HCT116 (cell line): ENCODE data around the gene ARHGEF17. TPM values are rescaled to one million over a fixed set of nuclear protein-coding genes. Genes with fewer than 3 reads are reported as not detected.

Experiments
- ATAC-seq: fragments of 200-7000 bp; cut with Tn5 transposase; 2 replicates; pipeline ENCODE4 v1.9.1; 2020; ENCODE audit warnings: mild to moderate bottlenecking, moderate library complexity
- BruUV-seq: library from RNA; stranded (reverse); fragments of 400-500 nt; replicated peaks from 2 replicates; lab custom pipeline; 2021; lab: Mats Ljungman, UMichigan
- CTCF ChIA-PET: fragments of 300-600 bp; sonication (Branson Sonifier 250); formaldehyde crosslinking; loops from one replicate; lab custom pipeline; 2021; ENCODE audit warnings: antibody characterized with exemption; lab: Charles Lee
- POLR2A ChIA-PET: fragments of 300-600, 350-600 bp; sonication (Branson Sonifier 250); formaldehyde crosslinking; loops from one replicate; lab custom pipeline; 2021; ENCODE audit warnings: antibody characterized with exemption; lab: Charles Lee
- RAD21 ChIA-PET, 2 experiments: fragments of 300-600 bp; sonication (Branson Sonifier 250); formaldehyde crosslinking; loops; one replicate each; lab custom pipeline; 2023; ENCODE audit warnings: low total read pairs in 2 of 2; ENCODE audit not compliant: uncharacterized antibody in 2 of 2, unreplicated experiment in 2 of 2, low non-redundant PET in 1 of 2; lab: Charles Lee
- DNase-seq: peaks from one replicate; pipeline ENCODE4 v3.0.0-alpha.2; 2010; ENCODE audit warnings: low read depth, low spot score
- H2AFZ ChIP-seq: fragments of 200-600 bp; shearing (Covaris generic), sonication (generic); 2 replicates; pipeline ENCODE4 v1.6.1; 2017; ENCODE audit warnings: low read depth, mixed run types, mixed read lengths, antibody characterized with exemption, low read length; ENCODE audit not compliant: poor library complexity, severe bottlenecking
- H3K27ac ChIP-seq: 2 replicates; pipeline ENCODE4 v1.5.1; 2012; ENCODE audit warnings: low read depth, low read length
- H3K27me3 ChIP-seq: fragments of 200-600 bp; sonication (generic); 2 replicates; pipeline ENCODE4 v1.6.1; 2016; ENCODE audit warnings: mixed run types, low read length, mixed read lengths; ENCODE audit not compliant: insufficient read depth
- H3K36me3 ChIP-seq, 2 experiments: fragments of 200-500 bp in 1 of 2; fragments of 200-600 bp in 1 of 2; sonication (Bioruptor generic) in 1 of 2; sonication (generic) in 1 of 2; 2 replicates each; pipeline versions ENCODE4 v1.5.1 to v1.6.1; 2014 to 2016; ENCODE audit warnings: low read length in 2 of 2, inconsistent platforms in 1 of 2, mixed read lengths in 1 of 2, mixed run types in 1 of 2; ENCODE audit not compliant: insufficient read depth in 2 of 2, control insufficient read depth in 1 of 2
- H3K4me1 ChIP-seq, 2 experiments: fragments of 200-600 bp in 1 of 2; sonication (generic) in 1 of 2; 2 replicates each; pipeline versions ENCODE4 v1.5.1 to v1.6.1; 2012 to 2017; ENCODE audit warnings: low read length in 2 of 2, inconsistent platforms in 1 of 2, mild to moderate bottlenecking in 1 of 2, mixed read lengths in 1 of 2, mixed run types in 1 of 2, moderate library complexity in 1 of 2; ENCODE audit not compliant: insufficient read depth in 2 of 2, control insufficient read depth in 1 of 2
- H3K4me2 ChIP-seq: fragments of 200-600 bp; sonication (generic); 2 replicates; pipeline ENCODE4 v1.6.1; 2017; ENCODE audit warnings: mixed run types, low read length, mixed read lengths
- H3K4me3 ChIP-seq, 2 experiments: fragments of 200-600 bp in 1 of 2; sonication (generic) in 1 of 2; replicated peaks in 1 of 2; 2 replicates each; pipeline ENCODE4 v1.5.1; 2011 to 2016; ENCODE audit warnings: low read length in 2 of 2, control low read depth in 1 of 2, low read depth in 1 of 2, mild to moderate bottlenecking in 1 of 2, mixed read lengths in 1 of 2, mixed run types in 1 of 2
- H3K79me2 ChIP-seq: fragments of 200-600 bp; sonication (generic); 2 replicates; pipeline ENCODE4 v1.6.1; 2017; ENCODE audit warnings: mild to moderate bottlenecking, mixed run types, low read length, moderate library complexity, mixed read lengths; ENCODE audit not compliant: insufficient read depth
- H3K9ac ChIP-seq: fragments of 200-600 bp; sonication (generic); 2 replicates; pipeline ENCODE4 v1.6.1; 2016; ENCODE audit warnings: low read length, mixed read lengths
- H3K9me2 ChIP-seq: fragments of 200-600 bp; sonication (generic), shearing (Covaris generic); 2 replicates; pipeline ENCODE4 v1.6.1; 2017; ENCODE audit warnings: mixed run types, mild to moderate bottlenecking, moderate library complexity; ENCODE audit not compliant: insufficient read depth
- H3K9me3 ChIP-seq, 2 experiments: fragments of 200-500 bp in 1 of 2; fragments of 200-600 bp in 1 of 2; sonication (Bioruptor generic) in 1 of 2; sonication (generic) in 1 of 2; 2 replicates each; pipeline ENCODE4 v1.6.1; 2014 to 2017; ENCODE audit warnings: low read length in 2 of 2, mixed read lengths in 2 of 2, inconsistent platforms in 1 of 2, low read depth in 1 of 2, mild to moderate bottlenecking in 1 of 2, mixed run types in 1 of 2, moderate library complexity in 1 of 2; ENCODE audit not compliant: control insufficient read depth in 1 of 2, insufficient read depth in 1 of 2
- H4K20me1 ChIP-seq: fragments of 200-600 bp; sonication (generic), shearing (Covaris generic); 2 replicates; pipeline ENCODE4 v1.6.1; 2017; ENCODE audit warnings: mixed run types, mild to moderate bottlenecking, moderate library complexity; ENCODE audit not compliant: insufficient read depth
- CBX3 ChIP-seq: IDR thresholded peaks from 2 replicates; pipeline ENCODE4 v1.6.1; 2012; ENCODE audit warnings: low read depth
- EGR1 ChIP-seq: IDR thresholded peaks from 2 replicates; pipeline ENCODE4 v1.6.1; 2012; ENCODE audit warnings: low read depth
- ELF1 ChIP-seq: IDR thresholded peaks from 2 replicates; pipeline ENCODE4 v1.6.1; 2012; ENCODE audit warnings: low read depth, borderline replicate concordance
- FOSL1 ChIP-seq: IDR thresholded peaks from 2 replicates; pipeline ENCODE4 v1.6.1; 2012; ENCODE audit warnings: low read depth
- JUND ChIP-seq: IDR thresholded peaks from 2 replicates; pipeline ENCODE4 v1.6.1; 2012
- POLR2A ChIP-seq: IDR thresholded peaks from 2 replicates; pipeline ENCODE4 v1.7.0; 2011; ENCODE audit warnings: borderline replicate concordance; ENCODE audit not compliant: insufficient read depth, insufficient read length; ENCODE audit errors: extremely low read depth
- SIN3A ChIP-seq: IDR thresholded peaks from 2 replicates; pipeline ENCODE4 v1.6.1; 2012; ENCODE audit warnings: low read depth
- SP1 ChIP-seq: IDR thresholded peaks from 2 replicates; pipeline ENCODE4 v1.6.1; 2012; ENCODE audit warnings: low read depth
- ZFX ChIP-seq: fragments of 450-650 bp; IDR thresholded peaks from 2 replicates; pipeline ENCODE4 v1.6.1; 2017
- intact Hi-C: fragments of 100-400 bp; cut with micrococcal nuclease; formaldehyde crosslinking; loops from 2 replicates; pipeline ENCODE4 v1.10.0; 2022
- total RNA-seq: library from RNA; stranded (reverse); gene quantifications from one replicate; pipeline ENCODE4 v1.2.1, GENCODE V29; 2021; ENCODE audit not compliant: unreplicated experiment
- TF ChIP-seq, protein P1 (sequence below): IDR thresholded peaks from 2 replicates; pipeline ENCODE4 v1.6.1; 2011; ENCODE audit warnings: mild to moderate bottlenecking, low read length, moderate library complexity; ENCODE audit not compliant: insufficient replicate concordance; ENCODE audit errors: extremely low read depth
- TF ChIP-seq, protein P2 (sequence below): IDR thresholded peaks from 2 replicates; pipeline ENCODE4 v1.6.1; 2012
- TF ChIP-seq, protein P3 (sequence below): IDR thresholded peaks from 2 replicates; pipeline ENCODE4 v1.6.1; 2012; ENCODE audit warnings: low read depth

Gene ARHGEF17
- total RNA-seq, 1 experiment from 2014 or later, result 18.2 TPM

- TF ChIP-seq ZFX, result no peak
- TF ChIP-seq CBX3, result no peak
- TF ChIP-seq, all 23 proteins: peak for 0
Measured at GRCh38 chr11:73413256-73413655, 105.2 kb downstream of the ARHGEF17 start (continued).

- H3K4me3 ChIP-seq, result no peak overlapping the region
- DNase-seq, result no peak
- no peaks in the 10 kb centered on the region for H3K79me2 ChIP-seq
- no peak overlapping the region for H3K9ac ChIP-seq
- H3K4me2 ChIP-seq, result no peak overlapping the region
- no peak for TF ChIP-seq SIN3A
- no peak for TF ChIP-seq SP1
- no peak for TF ChIP-seq JUND
- TF ChIP-seq POLR2A, result no peak
- ATAC-seq, result no peak
- H4K20me1 ChIP-seq, result no peaks in the 10 kb centered on the region
- ChIA-PET POLR2A (no interaction called here), RAD21 (no interaction called here), CTCF (interaction anchor here (2.4 kb wide), 1 partner anchor 21 kb away, joined by 8 read pairs; no protein-coding TSS in a partner anchor)
- no TSS peak for BruUV-seq
- H3K9me2 ChIP-seq, result no peaks in the 10 kb centered on the region
- no peaks in the 10 kb centered on the region for H3K36me3 ChIP-seq
- H2AFZ ChIP-seq, result no peak overlapping the region
- H3K4me1 ChIP-seq, result peaks cover 0 to 7% of the 10 kb centered on the region in 2 experiments; a peak in 1 of 4 replicates
- no peak overlapping the region for H3K27ac ChIP-seq
- intact Hi-C loops, result no loop called here
- no peaks in the 10 kb centered on the region for H3K9me3 ChIP-seq
- no peaks in the 10 kb centered on the region for H3K27me3 ChIP-seq
Measured at GRCh38 chr11:73414977-73415651, 107.0 kb downstream of the ARHGEF17 start.

DNA sequence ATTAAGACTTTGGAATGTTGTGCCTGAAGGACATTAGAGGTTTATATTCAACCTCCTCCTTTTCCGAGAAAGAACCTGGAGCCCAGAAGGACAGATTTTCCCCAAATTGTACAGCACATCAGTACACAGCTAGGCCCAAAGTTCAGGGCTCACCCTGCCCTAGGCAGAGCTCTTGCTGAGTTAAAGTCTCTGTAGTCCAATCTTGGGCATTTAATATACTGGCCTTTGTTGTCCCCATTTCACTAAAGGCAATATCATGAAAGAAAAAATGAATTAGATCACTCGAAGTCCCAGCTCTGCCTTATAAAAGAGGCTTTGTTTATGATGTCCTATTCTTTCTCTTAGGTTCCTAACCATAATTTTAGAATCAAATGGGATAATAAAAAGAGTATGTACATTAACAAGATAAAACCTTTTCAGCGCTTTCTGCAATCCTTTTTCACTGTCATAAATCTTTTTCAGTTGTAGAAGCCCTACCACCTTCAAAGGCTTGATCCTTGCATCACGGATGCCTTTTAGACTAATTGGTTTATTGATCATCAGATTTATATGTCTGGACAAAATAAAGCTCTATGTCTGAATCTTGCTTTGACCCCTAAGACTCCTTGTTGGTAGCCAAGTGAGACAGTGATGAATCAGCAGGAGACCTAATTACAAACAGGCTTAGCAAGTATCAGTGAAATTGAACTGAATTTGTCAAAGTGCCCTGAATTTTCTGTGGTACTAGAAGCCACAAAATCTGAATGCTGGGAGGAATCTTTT, 108.0 kb downstream of the ARHGEF17 start:
- Histone ChIP-seq H3K4me3 (no peak overlapping the region), H3K36me3 (no peaks in the 10 kb centered on the region), H3K9ac (no peak overlapping the region), H3K4me1 (peaks cover 0 to 7% of the 10 kb centered on the region in 2 experiments; a peak in 1 of 4 replicates), H3K4me2 (no peak overlapping the region), H3K9me3 (no peaks in the 10 kb centered on the region), H2AFZ (no peak overlapping the region), H3K27me3 (no peaks in the 10 kb centered on the region), H3K27ac (no peak overlapping the region), H3K79me2 (no peaks in the 10 kb centered on the region), H4K20me1 (no peaks in the 10 kb centered on the region), H3K9me2 (no peaks in the 10 kb centered on the region)
- ChIA-PET CTCF (interaction anchor here (2.4 kb wide), 1 partner anchor 22 kb away, joined by 8 read pairs; no protein-coding TSS in a partner anchor), POLR2A (no interaction called here), RAD21 (no interaction called here)
- BruUV-seq, result no TSS peak
- no peak for ATAC-seq
- intact Hi-C loops, result no loop called here
- DNase-seq, result no peak
- TF ChIP-seq, protein P1, sequence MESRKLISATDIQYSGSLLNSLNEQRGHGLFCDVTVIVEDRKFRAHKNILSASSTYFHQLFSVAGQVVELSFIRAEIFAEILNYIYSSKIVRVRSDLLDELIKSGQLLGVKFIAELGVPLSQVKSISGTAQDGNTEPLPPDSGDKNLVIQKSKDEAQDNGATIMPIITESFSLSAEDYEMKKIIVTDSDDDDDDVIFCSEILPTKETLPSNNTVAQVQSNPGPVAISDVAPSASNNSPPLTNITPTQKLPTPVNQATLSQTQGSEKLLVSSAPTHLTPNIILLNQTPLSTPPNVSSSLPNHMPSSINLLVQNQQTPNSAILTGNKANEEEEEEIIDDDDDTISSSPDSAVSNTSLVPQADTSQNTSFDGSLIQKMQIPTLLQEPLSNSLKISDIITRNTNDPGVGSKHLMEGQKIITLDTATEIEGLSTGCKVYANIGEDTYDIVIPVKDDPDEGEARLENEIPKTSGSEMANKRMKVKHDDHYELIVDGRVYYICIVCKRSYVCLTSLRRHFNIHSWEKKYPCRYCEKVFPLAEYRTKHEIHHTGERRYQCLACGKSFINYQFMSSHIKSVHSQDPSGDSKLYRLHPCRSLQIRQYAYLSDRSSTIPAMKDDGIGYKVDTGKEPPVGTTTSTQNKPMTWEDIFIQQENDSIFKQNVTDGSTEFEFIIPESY, result no peak
- TF ChIP-seq SIN3A (no peak), EGR1 (no peak), POLR2A (no peak), ELF1 (no peak), FOSL1 (no peak)
- TF ChIP-seq, protein P2, sequence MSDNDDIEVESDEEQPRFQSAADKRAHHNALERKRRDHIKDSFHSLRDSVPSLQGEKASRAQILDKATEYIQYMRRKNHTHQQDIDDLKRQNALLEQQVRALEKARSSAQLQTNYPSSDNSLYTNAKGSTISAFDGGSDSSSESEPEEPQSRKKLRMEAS, result no peak
- TF ChIP-seq, protein P3, sequence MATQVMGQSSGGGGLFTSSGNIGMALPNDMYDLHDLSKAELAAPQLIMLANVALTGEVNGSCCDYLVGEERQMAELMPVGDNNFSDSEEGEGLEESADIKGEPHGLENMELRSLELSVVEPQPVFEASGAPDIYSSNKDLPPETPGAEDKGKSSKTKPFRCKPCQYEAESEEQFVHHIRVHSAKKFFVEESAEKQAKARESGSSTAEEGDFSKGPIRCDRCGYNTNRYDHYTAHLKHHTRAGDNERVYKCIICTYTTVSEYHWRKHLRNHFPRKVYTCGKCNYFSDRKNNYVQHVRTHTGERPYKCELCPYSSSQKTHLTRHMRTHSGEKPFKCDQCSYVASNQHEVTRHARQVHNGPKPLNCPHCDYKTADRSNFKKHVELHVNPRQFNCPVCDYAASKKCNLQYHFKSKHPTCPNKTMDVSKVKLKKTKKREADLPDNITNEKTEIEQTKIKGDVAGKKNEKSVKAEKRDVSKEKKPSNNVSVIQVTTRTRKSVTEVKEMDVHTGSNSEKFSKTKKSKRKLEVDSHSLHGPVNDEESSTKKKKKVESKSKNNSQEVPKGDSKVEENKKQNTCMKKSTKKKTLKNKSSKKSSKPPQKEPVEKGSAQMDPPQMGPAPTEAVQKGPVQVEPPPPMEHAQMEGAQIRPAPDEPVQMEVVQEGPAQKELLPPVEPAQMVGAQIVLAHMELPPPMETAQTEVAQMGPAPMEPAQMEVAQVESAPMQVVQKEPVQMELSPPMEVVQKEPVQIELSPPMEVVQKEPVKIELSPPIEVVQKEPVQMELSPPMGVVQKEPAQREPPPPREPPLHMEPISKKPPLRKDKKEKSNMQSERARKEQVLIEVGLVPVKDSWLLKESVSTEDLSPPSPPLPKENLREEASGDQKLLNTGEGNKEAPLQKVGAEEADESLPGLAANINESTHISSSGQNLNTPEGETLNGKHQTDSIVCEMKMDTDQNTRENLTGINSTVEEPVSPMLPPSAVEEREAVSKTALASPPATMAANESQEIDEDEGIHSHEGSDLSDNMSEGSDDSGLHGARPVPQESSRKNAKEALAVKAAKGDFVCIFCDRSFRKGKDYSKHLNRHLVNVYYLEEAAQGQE, result no peak
